PC-9 (cell line): Measurements from ENCODE around the gene PSMD1. TPM values are rescaled to one million over a fixed set of nuclear protein-coding genes. Genes with fewer than 3 reads are reported as not detected.

Experiments
- BruUV-seq: library from RNA; stranded (reverse); fragments of 400-500 nt; replicated peaks from 2 replicates; lab custom pipeline; 2021; lab: Mats Ljungman, UMichigan
- CTCF ChIA-PET: fragments of 300-600 bp; sonication (Branson Sonifier 250); formaldehyde crosslinking; loops from one replicate; lab custom pipeline; 2022; ENCODE audit warnings: antibody characterized with exemption; lab: Charles Lee
- POLR2A ChIA-PET: fragments of 300-600 bp; sonication (Branson Sonifier 250); formaldehyde crosslinking; loops from one replicate; lab custom pipeline; 2022; ENCODE audit warnings: antibody characterized with exemption; ENCODE audit not compliant: unreplicated experiment; lab: Charles Lee
- DNase-seq, 2 experiments: peaks; one replicate each; pipeline versions ENCODE4 v3.0.0 to v3.0.0-alpha.2; 2015 to 2022; ENCODE audit warnings: mixed read lengths in 1 of 2
- H2AFZ ChIP-seq: fragments of 200-600 bp; sonication (generic); 2 replicates; pipeline ENCODE4 v1.8.1; 2017; ENCODE audit warnings: antibody characterized with exemption
- H3F3A ChIP-seq: fragments of 200-600 bp; sonication (generic); 2 replicates; pipeline ENCODE4 v1.8.1; 2017; ENCODE audit warnings: antibody characterized with exemption, mild to moderate bottlenecking, low read depth; ENCODE audit not compliant: insufficient read depth
- H3K27ac ChIP-seq: fragments of 200-600 bp; sonication (generic); 2 replicates; pipeline ENCODE4 v1.6.1; 2016; ENCODE audit warnings: mixed run types
- H3K27me3 ChIP-seq: fragments of 200-600 bp; sonication (generic); 2 replicates; pipeline ENCODE4 v1.6.1; 2016; ENCODE audit warnings: low read depth, mixed run types; ENCODE audit not compliant: insufficient read depth
- H3K36me3 ChIP-seq: fragments of 200-600 bp; sonication (generic); 2 replicates; pipeline ENCODE4 v1.6.1; 2016; ENCODE audit warnings: low read depth, mixed run types
- H3K4me1 ChIP-seq: fragments of 200-600 bp; sonication (generic); replicated peaks from 2 replicates; pipeline ENCODE4 v1.6.1; 2016; ENCODE audit warnings: mixed run types; ENCODE audit not compliant: insufficient read depth
- H3K4me2 ChIP-seq: fragments of 200-600 bp; sonication (generic); 2 replicates; pipeline ENCODE4 v1.6.1; 2017; ENCODE audit warnings: mixed run types
- H3K4me3 ChIP-seq: fragments of 200-600 bp; sonication (generic); 2 replicates; pipeline ENCODE4 v1.6.1; 2016; ENCODE audit warnings: mixed run types
- H3K79me2 ChIP-seq: fragments of 200-600 bp; sonication (generic); 2 replicates; pipeline ENCODE4 v1.6.1; 2017; ENCODE audit warnings: low read depth, mixed run types
- H3K9me2 ChIP-seq: fragments of 200-600 bp; sonication (generic); 2 replicates; pipeline ENCODE4 v1.8.1; 2017; ENCODE audit warnings: mild to moderate bottlenecking; ENCODE audit not compliant: insufficient read depth
- H3K9me3 ChIP-seq: fragments of 200-600 bp; sonication (generic); 2 replicates; pipeline ENCODE4 v1.8.1; 2016; ENCODE audit warnings: low read depth; ENCODE audit not compliant: insufficient read depth
- H4K20me1 ChIP-seq: fragments of 200-600 bp; sonication (generic); 2 replicates; pipeline ENCODE4 v1.8.1; 2017; ENCODE audit not compliant: insufficient read depth
- EZH2 ChIP-seq: fragments of 200-600 bp; sonication (generic); IDR thresholded peaks from 2 replicates; pipeline ENCODE4 v1.8.0; 2017; ENCODE audit warnings: antibody characterized with exemption, low read depth
- intact Hi-C: fragments of 100-400 bp; cut with micrococcal nuclease; formaldehyde crosslinking; loops from one replicate; pipeline ENCODE4 v1.10.0; 2022; ENCODE audit not compliant: unreplicated experiment
- total RNA-seq: library from RNA; stranded (reverse); gene quantifications from 2 replicates; pipeline ENCODE4 v1.2.3, GENCODE V29; 2021
- TF ChIP-seq, protein P1 (sequence below): fragments of 200-600 bp; sonication (generic); conservative IDR thresholded peaks from 2 replicates; pipeline ENCODE4 v1.6.1; 2017; ENCODE audit warnings: mixed run types, antibody characterized with exemption, mild to moderate bottlenecking, moderate library complexity

PSMD1 gene
- total RNA-seq, 1 experiment from 2014 or later: 119 TPM

GRCh38 chr2:231218366-231218765 lies 161.7 kb downstream of the PSMD1 start:
- POLR2A ChIA-PET: no interaction called here
- Histone ChIP-seq H3K4me1 (no peaks in the 10 kb centered on the region), H3K27me3 (no peaks in the 10 kb centered on the region), H3K9me2 (no peaks in the 10 kb centered on the region), H3K79me2 (no peaks in the 10 kb centered on the region), H3K36me3 (no peaks in the 10 kb centered on the region), H3K27ac (no peak overlapping the region), H4K20me1 (no peaks in the 10 kb centered on the region; the same call in 1 of the 2 replicates), H3F3A (0 out of 2 replicates have a peak, but pooled peaks cover 4% of the 10 kb centered on the region), H2AFZ (no peak overlapping the region), H3K4me3 (no peak overlapping the region), H3K4me2 (no peak overlapping the region), H3K9me3 (no peaks in the 10 kb centered on the region)
- CTCF ChIA-PET: no interaction called here
- intact Hi-C loops: no loop called here
- no peak for TF ChIP-seq EZH2
- TF ChIP-seq, protein P1, sequence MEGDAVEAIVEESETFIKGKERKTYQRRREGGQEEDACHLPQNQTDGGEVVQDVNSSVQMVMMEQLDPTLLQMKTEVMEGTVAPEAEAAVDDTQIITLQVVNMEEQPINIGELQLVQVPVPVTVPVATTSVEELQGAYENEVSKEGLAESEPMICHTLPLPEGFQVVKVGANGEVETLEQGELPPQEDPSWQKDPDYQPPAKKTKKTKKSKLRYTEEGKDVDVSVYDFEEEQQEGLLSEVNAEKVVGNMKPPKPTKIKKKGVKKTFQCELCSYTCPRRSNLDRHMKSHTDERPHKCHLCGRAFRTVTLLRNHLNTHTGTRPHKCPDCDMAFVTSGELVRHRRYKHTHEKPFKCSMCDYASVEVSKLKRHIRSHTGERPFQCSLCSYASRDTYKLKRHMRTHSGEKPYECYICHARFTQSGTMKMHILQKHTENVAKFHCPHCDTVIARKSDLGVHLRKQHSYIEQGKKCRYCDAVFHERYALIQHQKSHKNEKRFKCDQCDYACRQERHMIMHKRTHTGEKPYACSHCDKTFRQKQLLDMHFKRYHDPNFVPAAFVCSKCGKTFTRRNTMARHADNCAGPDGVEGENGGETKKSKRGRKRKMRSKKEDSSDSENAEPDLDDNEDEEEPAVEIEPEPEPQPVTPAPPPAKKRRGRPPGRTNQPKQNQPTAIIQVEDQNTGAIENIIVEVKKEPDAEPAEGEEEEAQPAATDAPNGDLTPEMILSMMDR: no peak
- DNase-seq: no peak
- no TSS peak for BruUV-seq

- H3K9me3 ChIP-seq: no peaks in the 10 kb centered on the region
- POLR2A ChIA-PET: no interaction called here
- DNase-seq: no peak
- no peaks in the 10 kb centered on the region for H3K79me2 ChIP-seq
- no peaks in the 10 kb centered on the region for H3K9me2 ChIP-seq
- TF ChIP-seq, protein P1: no peak
- no peak for TF ChIP-seq EZH2
- no peaks in the 10 kb centered on the region for H3K27me3 ChIP-seq
- H3K4me3 ChIP-seq: no peak overlapping the region
- H2AFZ ChIP-seq: no peak overlapping the region
- no peak overlapping the region for H3K4me2 ChIP-seq
- intact Hi-C loops: no loop called here
- no peak overlapping the region for H3K27ac ChIP-seq
- BruUV-seq: no TSS peak
- no peaks in the 10 kb centered on the region; the same call in 1 of the 2 replicates for H4K20me1 ChIP-seq
- no peaks in the 10 kb centered on the region for H3K36me3 ChIP-seq
- no peaks in the 10 kb centered on the region for H3K4me1 ChIP-seq
- H3F3A ChIP-seq: 0 out of 2 replicates have a peak, but pooled peaks cover 4% of the 10 kb centered on the region
- CTCF ChIA-PET: no interaction called here
These were observed 162.6 kb downstream of the PSMD1 start for GRCh38 chr2:231219289-231219688.

DNA sequence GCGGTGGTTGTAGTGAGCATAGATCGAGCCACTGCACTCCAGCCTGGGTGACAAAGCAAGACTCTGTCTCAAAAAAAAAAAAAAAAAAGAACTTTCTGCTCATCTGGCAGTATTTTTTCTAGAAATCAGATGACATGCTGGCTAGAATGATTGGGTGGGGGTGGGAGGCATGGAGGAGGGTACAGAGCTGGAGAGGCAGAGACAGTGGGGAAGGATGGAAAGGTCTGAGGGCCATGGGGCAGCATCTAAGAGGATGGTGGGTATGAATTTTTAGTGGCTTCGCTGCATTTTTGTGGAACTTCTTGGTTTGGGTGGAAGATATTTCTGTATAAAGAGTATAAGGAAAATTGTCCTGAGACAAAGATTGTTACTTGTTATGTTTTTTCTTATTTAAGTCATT lies 165.1 kb downstream of the PSMD1 start:
- CTCF ChIA-PET: no interaction called here
- Histone ChIP-seq H3K9me3 (no peaks in the 10 kb centered on the region), H3K27ac (no peak overlapping the region), H3K9me2 (no peaks in the 10 kb centered on the region), H3F3A (peaks cover 9% of the 10 kb centered on the region; the same call in 1 of the 2 replicates), H3K27me3 (no peaks in the 10 kb centered on the region), H4K20me1 (no peaks in the 10 kb centered on the region), H3K4me2 (no peak overlapping the region), H3K4me1 (no peaks in the 10 kb centered on the region), H3K4me3 (no peak overlapping the region), H2AFZ (no peak overlapping the region), H3K79me2 (no peaks in the 10 kb centered on the region), H3K36me3 (no peaks in the 10 kb centered on the region)
- TF ChIP-seq EZH2: no peak
- TF ChIP-seq, protein P1: no peak
- POLR2A ChIA-PET: no interaction called here
- no peak for DNase-seq
- intact Hi-C loops: loop anchor here (10.0 kb wide), 2 partner anchors 333 to 397 kb away; no protein-coding TSS in a partner anchor
- BruUV-seq: no TSS peak

Other genes with a start within 250 kb of the PSMD1 start
- gene ITM2C, start 191.9 kb upstream of the PSMD1 start, total RNA-seq: 76.0 and 96.4 TPM in 2 replicates
- not detected in 2 replicates for gene GPR55, start 131.6 kb upstream of the PSMD1 start, total RNA-seq
- gene SPATA3, start 60.7 kb upstream of the PSMD1 start, total RNA-seq: not detected in 2 replicates
- gene C2orf72, start 19.3 kb upstream of the PSMD1 start, total RNA-seq: 0.13 TPM in 1 of 2 replicates, not detected in the other
- gene HTR2B, start 68.2 kb downstream of the PSMD1 start, total RNA-seq: not detected in 2 replicates
- 23.4 and 29.7 TPM in 2 replicates for gene ARMC9, start 141.8 kb downstream of the PSMD1 start, total RNA-seq